Measurements from ENCODE around the gene ATRNL1.

ATRNL1 gene

GRCh38 chr10:115657161-115657860, 564.1 kb downstream of the ATRNL1 start:
- in situ Hi-C loops (cut with MboI; ENCODE audit: low sequenced_read_pairs, unreplicated experiment): no loop called here
- no peak for DNase-seq (ENCODE audit: low spot score)
- no peak for TF ChIP-seq CTCF (IDR thresholded peaks at IDR 0.05; ENCODE audit: borderline replicate concordance, control extremely low read depth, extremely low read depth, insufficient read depth, missing control alignments)

GRCh38 chr10:115659616-115660015, 566.5 kb downstream of the ATRNL1 start:
- TF ChIP-seq CTCF (IDR thresholded peaks at IDR 0.05; ENCODE audit: borderline replicate concordance, control extremely low read depth, extremely low read depth, insufficient read depth, missing control alignments): no peak
- in situ Hi-C loops (cut with MboI; ENCODE audit: low sequenced_read_pairs, unreplicated experiment): no loop called here
- no peak for DNase-seq (ENCODE audit: low spot score)

- no peak for TF ChIP-seq CTCF (IDR thresholded peaks at IDR 0.05; ENCODE audit: borderline replicate concordance, control extremely low read depth, extremely low read depth, insufficient read depth, missing control alignments)
- in situ Hi-C loops (cut with MboI; ENCODE audit: low sequenced_read_pairs, unreplicated experiment): no loop called here
- no peak for DNase-seq (ENCODE audit: low spot score)
Measured at GRCh38 chr10:115660391-115660790, 567.2 kb downstream of the ATRNL1 start.

GRCh38 chr10:115662422-115662821, 569.3 kb downstream of the ATRNL1 start:
- TF ChIP-seq CTCF (IDR thresholded peaks at IDR 0.05; ENCODE audit: borderline replicate concordance, control extremely low read depth, extremely low read depth, insufficient read depth, missing control alignments): no peak
- in situ Hi-C loops (cut with MboI; ENCODE audit: low sequenced_read_pairs, unreplicated experiment): no loop called here
- no peak for DNase-seq (ENCODE audit: low spot score)

GRCh38 chr10:115665549-115665948, 572.4 kb downstream of the ATRNL1 start:
- in situ Hi-C loops (cut with MboI; ENCODE audit: low sequenced_read_pairs, unreplicated experiment): no loop called here
- no peak for TF ChIP-seq CTCF (IDR thresholded peaks at IDR 0.05; ENCODE audit: borderline replicate concordance, control extremely low read depth, extremely low read depth, insufficient read depth, missing control alignments)
- DNase-seq (ENCODE audit: low spot score): no peak

GRCh38 chr10:115674496-115674895, 581.3 kb downstream of the ATRNL1 start:
- TF ChIP-seq CTCF (IDR thresholded peaks at IDR 0.05; ENCODE audit: borderline replicate concordance, control extremely low read depth, extremely low read depth, insufficient read depth, missing control alignments): no peak
- in situ Hi-C loops (cut with MboI; ENCODE audit: low sequenced_read_pairs, unreplicated experiment): no loop called here

More at GRCh38 chr10:115674496-115674895, 581.3 kb downstream of the ATRNL1 start:
- DNase-seq (ENCODE audit: low spot score): no peak
